GM21529 (cell line): ENCODE results near the gene KRT72.
"Not testable (repeated sequence)": the region's sequence is repeated elsewhere in the genome, so short reads cannot be mapped to it uniquely, and the experiment has no call there.

ENCODE experiments used
- ATAC-seq: cut with Tn5 transposase; IDR thresholded peaks from one replicate; pipeline ENCODE4 v1.9.1; 2021; ENCODE audit not compliant: unreplicated experiment

KRT72 gene

DNA sequence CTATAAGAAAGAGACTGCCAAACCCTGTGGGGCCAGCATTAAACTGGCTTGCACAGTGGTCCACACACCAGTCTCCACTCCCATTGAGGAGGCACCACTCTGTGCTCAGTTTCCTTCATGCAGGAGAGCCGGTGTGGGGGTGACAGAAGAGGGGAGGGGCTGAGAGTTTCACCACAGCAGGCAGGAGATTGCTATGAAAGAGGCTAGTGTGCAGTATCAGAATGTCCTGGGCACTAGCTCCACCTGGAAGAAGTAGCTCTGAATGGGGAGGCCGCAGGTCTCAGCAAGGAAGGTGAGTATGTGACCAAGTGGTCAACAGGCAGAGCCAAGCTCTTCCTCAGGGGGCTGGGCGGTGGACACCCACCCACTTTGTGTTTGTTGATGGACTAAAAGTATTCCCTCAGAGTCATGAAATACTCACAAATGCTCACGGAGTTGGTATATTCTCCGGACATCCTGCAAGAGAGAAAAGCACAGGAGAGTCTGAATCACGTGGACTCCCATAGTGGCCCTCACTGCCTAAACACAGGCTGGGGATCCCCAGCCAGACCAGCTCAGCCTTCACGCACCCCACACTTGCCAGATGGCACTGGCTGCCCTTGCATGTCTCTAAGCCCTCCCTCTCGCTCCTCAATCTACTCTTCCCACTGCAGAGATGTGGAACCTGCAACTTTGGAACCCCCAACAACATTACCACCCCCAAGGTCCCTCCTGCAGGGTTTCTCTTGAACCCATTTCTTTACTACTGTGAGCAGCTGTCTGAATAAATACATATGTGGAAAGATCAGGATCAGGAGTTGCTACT is 7.8 kb upstream of the KRT72 start:
- ATAC-seq, result no peak

DNA sequence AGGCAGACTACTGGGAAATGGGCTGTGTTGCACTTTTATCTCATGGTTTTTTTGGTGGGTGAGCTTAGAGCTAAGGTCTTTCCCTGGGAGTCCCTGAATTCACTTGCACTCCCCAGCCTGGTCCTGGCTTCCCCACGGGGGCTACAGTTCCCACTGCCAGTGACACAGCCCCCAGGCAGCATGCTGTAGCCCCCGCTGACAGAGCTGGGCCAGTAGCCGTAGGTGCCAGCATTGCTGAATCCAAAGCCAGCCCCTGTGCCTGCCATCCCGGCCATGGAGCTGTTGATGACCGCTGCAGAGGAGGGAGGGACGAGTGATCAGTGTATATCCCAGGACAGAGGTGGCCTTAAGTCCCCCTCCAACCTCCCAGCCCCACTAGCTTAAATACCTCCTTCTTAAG is 6.9 kb upstream of the KRT72 start:
- ATAC-seq, result no peak

DNA sequence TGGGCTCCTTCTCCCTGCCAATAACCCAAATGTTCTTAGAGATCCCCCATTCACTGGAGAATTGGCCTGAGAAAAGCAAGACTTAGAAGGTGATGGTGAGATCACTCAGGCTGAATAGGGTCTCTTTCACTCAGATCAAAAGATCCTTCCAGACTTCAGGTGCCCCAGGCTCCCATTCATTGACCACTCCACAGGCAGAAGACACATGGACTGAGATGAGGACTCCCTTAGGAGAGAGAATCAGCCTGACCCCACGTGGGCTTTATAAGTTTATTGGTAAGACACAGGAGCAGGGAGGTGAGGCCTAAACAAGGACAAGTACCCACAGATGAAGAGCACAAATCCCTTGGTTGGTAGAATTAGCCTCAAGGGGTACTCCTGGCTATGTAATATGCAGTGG is 6.1 kb upstream of the KRT72 start:
- ATAC-seq, result no peak

DNA sequence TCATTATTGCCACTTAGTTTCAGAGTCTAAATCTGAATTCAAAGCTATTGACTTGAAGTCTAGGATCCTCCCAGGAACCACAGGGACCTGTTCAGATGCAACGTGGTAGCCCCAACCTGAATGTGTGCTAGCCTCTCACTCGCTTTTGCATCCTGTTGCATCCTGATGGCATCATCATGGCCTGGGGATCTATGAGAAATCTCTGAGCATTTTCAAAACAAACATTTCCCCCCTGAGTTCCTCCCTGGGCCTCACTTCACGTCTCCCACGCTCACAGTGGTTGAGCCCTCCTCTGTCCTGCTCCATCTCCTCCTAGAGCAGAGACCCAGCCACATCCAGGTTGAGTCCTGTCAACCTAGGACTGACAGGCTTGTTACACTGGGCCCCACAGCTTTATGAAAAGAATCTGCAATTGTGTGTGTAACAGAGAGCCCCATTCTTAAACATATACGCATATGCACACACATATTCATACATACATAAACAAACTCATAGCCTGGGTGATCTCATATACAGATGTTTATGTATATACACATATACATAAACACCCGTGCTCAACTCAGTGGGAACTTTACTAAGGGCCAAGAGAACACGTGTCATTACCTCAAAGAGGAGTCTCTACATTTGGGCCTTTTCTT is 5.4 kb upstream of the KRT72 start:
- no peak for ATAC-seq

- ATAC-seq, result no peak
Observed at GRCh38 chr12:52606096-52606495, 4.8 kb upstream of the KRT72 start.

DNA sequence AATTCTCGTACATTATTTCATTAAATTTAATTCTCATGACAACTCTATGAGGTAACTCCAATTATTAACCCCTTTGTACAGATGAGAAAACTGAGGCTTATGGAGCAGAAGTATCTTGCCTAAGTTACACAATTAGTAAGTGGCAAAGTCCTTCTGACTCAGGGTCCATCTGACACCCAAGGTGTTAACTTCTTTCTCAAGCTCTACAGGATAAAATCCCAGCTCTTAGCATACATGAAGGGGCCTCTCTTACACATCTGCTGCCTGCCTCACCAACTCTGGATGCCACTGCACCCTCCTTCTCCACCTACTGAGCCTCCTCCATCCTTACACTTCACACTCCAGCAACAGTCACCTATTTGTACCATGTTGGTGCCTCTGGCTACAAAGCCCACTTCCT is 4.3 kb upstream of the KRT72 start:
- no peak for ATAC-seq

DNA sequence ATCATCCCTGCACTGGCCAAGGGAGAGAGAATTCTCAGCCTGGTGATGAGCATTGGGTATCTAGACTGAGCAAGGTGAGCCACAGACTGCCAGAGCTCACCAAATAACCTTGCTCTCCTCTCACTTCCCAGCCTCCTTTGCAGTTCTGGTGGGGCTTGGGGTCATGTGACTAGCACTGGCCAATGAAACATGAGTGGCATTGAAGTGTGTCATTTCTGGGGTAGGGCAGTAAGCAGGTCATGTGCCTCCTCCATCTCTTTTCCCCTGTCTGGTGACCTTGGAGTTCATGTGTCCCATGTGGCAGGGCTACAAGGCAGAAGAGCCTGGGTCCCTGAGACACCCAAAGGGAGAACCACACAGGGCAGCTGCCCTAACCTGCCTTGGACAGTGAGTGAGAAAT is 3.6 kb upstream of the KRT72 start:
- no peak for ATAC-seq

- no peak for ATAC-seq
Observed at GRCh38 chr12:52603314-52603713, 2.1 kb upstream of the KRT72 start.

DNA sequence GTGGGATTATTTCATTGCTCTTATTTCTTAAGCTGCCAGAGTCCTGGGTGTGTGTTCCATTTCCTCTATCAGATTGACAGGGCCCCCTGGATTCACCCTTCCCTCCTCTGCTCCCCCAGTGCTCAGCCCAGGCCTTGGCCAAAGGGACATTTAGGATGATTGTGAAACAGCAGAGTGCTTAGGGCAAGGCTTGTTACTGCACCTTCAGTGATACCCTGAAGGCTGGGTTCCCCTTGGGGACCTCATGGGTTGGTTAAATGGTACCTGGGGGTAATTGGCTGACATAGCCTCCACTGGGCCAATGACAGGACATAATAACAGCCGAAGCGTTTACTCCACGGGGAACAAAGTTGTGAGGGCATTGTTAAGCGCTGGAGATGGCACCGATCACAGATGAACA is 1.3 kb upstream of the KRT72 start:
- no peak for ATAC-seq

GRCh38 chr12:52601671-52602070 is 408 bp upstream of the KRT72 start:
- ATAC-seq, result no peak

DNA sequence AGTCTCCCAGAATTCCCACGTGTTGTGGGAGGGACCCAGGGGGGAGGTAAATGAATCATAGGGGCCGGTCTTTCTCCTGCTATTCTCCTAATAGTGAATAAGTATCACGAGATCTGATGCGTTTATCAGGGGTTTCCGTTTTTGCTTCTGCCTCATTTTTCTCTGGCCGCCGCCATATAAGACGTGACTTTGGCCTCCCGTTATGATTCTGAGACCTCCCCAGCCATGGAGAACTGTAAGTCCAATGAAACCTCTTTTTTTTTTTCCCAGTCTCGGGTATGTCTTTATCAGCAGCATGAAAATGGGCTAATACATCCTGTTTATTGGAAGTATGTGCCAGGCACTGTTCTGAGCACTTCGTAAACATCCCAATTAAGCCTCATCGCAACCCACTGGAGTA is 788 bp downstream of the KRT72 start:
- ATAC-seq, result no peak

- no peak for ATAC-seq
Observed at GRCh38 chr12:52600071-52600470, 1.2 kb downstream of the KRT72 start.

- ATAC-seq, result no peak
Observed at GRCh38 chr12:52598966-52599365, 2.3 kb downstream of the KRT72 start.

GRCh38 chr12:52594237-52594636 is 7.0 kb downstream of the KRT72 start:
- ATAC-seq, result not testable (repeated sequence)

DNA sequence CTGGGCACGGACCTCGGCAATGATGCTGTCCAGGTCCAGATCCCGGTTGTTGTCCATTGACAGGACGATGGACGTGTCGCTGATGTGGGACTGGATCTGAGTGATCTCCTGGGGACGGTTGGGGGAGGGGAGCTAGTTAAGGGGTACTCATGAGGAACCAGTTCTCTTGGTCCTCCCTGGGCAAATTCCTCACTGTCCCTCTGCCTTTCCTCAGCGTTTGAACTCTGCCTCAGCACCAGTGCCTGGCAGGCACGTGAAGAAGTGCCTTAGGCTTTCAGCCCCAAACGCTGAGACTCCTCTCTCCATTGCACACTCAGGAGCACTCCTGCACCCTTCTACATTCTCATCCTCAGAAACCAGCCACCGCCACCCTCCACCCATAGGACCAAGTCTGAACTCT is 9.7 kb downstream of the KRT72 start:
- no peak for ATAC-seq

- ATAC-seq, result no peak
Observed at GRCh38 chr12:52590021-52590420, 11.2 kb downstream of the KRT72 start.

- ATAC-seq, result no peak
Observed at GRCh38 chr12:52587563-52587962, 13.7 kb downstream of the KRT72 start.

DNA sequence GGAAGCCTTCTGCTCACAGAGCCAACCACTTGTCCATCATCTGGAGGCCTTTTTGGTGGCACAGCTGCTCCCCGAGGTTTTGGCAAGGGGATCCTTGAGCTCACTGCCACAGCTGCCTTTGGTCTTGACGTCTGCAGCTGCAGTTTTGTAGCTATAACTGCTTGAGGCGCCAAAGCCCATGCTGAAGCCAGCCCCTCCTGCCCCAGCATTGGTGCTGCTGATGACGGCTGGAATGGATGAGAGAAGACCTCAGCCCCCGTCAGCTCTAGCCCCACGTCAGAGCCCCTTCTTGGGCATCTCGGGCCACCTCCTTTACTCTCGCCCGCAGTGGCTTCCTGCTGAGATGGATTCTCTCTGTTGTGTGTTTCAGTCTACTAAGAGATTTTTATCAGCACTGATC is 15.3 kb downstream of the KRT72 start:
- no peak for ATAC-seq

DNA sequence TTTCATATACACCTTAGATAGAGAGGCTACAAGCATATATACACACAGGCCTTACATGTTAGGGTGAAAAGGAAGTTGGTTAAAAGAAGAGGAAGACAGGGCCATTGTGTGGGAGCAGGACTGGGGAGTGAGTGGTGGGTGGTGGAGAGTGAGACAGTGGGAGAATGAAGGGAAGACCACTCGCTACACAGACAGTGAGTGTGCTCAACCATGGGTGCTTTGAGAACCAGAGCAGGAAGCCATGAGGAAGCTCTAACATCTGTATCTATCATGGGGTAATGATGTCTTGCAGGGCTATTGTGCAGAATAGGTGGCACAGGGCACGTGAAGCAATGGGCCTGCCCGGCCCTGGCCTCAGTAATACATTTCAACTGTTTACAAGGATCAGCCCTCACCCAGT is 16.2 kb downstream of the KRT72 start:
- no peak for ATAC-seq

- no peak for ATAC-seq
Observed at GRCh38 chr12:52584156-52584682, 17.0 kb downstream of the KRT72 start.

DNA sequence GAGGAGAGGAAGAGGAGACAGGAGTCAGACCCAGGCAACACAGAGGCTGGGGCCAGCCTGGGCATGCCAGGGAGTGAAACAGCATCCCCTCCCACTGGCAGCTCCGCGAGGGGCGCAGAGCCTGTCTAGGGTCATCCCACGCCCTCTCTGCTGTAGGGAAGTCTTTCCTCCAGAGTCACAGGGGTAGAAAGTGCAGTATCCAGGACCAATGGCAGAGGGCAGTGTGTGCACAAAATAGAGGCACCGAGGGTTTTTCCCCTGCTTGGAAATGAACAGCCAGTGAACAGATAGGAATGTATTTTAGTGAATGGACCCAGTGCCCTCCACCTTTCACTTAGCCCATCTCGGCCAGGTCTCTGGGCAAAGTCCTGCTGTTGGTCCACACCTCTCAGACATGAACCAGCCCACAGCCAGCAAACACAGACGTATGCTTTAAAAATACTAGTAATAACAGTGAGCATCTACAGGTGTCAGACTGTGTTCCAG is 18.2 kb downstream of the KRT72 start:
- no peak for ATAC-seq

GRCh38 chr12:52582486-52582885 is 18.8 kb downstream of the KRT72 start:
- ATAC-seq, result no peak
